K562 (cell line): Measurements from ENCODE around the gene PLXNA2. TPM values are rescaled to one million over a fixed set of nuclear protein-coding genes. Genes with fewer than 3 reads are reported as not detected.

ENCODE experiments used
- ATAC-seq: fragments of 200-7000 bp; cut with Tn5 transposase; 3 replicates; pipeline ENCODE4 v1.9.1; 2020; ENCODE audit warnings: moderate library complexity
- BruUV-seq: library from RNA; stranded (reverse); fragments of 400-500 nt; replicated peaks from 2 replicates; lab custom pipeline; 2021; lab: Mats Ljungman, UMichigan
- CTCF ChIA-PET: fragments of 300-600 bp; formaldehyde crosslinking; extraction: SDS; loops from one replicate; lab custom pipeline; 2021; ENCODE audit warnings: low intra/inter-chr PET ratio; lab: Yijun Ruan, JAX
- POLR2A ChIA-PET: fragments of 300-600, 350-650 bp; sonication (Branson Sonifier 250); formaldehyde crosslinking; extraction: SDS; loops from one replicate; lab custom pipeline; 2021; ENCODE audit warnings: antibody characterized with exemption, inconsistent platforms; lab: Yijun Ruan, JAX
- DNase-seq, 4 experiments: peaks; one replicate each; pipeline versions ENCODE4 v3.0.0 to v3.0.0-alpha.2; 2011 to 2018; ENCODE audit warnings: low spot score in 3 of 4, mixed read lengths in 3 of 4; ENCODE audit errors: extremely low read depth in 1 of 4
- FAIRE-seq: peaks from 2 replicates; lab custom pipeline; 2011; peaks lifted over from hg19 to GRCh38; lab: Jason Lieb, UNC
- H2AFZ ChIP-seq: 2 replicates; pipeline ENCODE4 v1.6.0; 2011; ENCODE audit warnings: low read depth, low read length, control low read depth, inconsistent platforms
- H3K27ac ChIP-seq: fragments of 200-600 bp; 3 replicates; pipeline ENCODE4 v1.8.0; 2011; ENCODE audit warnings: low read depth, mild to moderate bottlenecking, control low read depth, inconsistent platforms, low read length, moderate library complexity, mixed read lengths; ENCODE audit errors: extremely low read depth
- H3K27me3 ChIP-seq, 2 experiments: fragments of 300-600 bp in 1 of 2; 2 replicates in 1 of 2; 3 replicates in 1 of 2; pipeline versions ENCODE4 v1.6.0 to v1.8.0; 2011; ENCODE audit warnings: inconsistent platforms in 2 of 2, low read length in 2 of 2, mild to moderate bottlenecking in 1 of 2, mixed read lengths in 1 of 2, moderate library complexity in 1 of 2; ENCODE audit not compliant: control insufficient read depth in 2 of 2, insufficient read depth in 2 of 2
- H3K36me3 ChIP-seq: fragments of 300-600 bp; 3 replicates; pipeline ENCODE4 v1.8.0; 2011; ENCODE audit warnings: mild to moderate bottlenecking, low read length, inconsistent platforms; ENCODE audit not compliant: control insufficient read depth, insufficient read depth
- H3K4me1 ChIP-seq, 2 experiments: fragments of 200-600 bp in 1 of 2; replicated peaks in 1 of 2; 2 replicates in 1 of 2; 3 replicates in 1 of 2; pipeline versions ENCODE4 v1.5.1 to v1.8.0; 2011; ENCODE audit warnings: inconsistent platforms in 2 of 2, low read length in 2 of 2, mild to moderate bottlenecking in 1 of 2, mixed read lengths in 1 of 2, moderate library complexity in 1 of 2; ENCODE audit not compliant: control insufficient read depth in 2 of 2, insufficient read depth in 2 of 2
- H3K4me2 ChIP-seq: 2 replicates; pipeline ENCODE4 v1.6.1; 2011; ENCODE audit warnings: low read length, control low read depth, inconsistent platforms, mixed read lengths; ENCODE audit not compliant: insufficient read depth
- H3K4me3 ChIP-seq: fragments of 200-600 bp; sonication (generic), shearing (Covaris generic); 2 replicates; pipeline ENCODE4 v1.5.1; 2016; ENCODE audit warnings: control low read depth, inconsistent platforms
- H3K79me2 ChIP-seq: fragments of 200-600 bp; 3 replicates; pipeline ENCODE4 v1.8.0; 2011; ENCODE audit warnings: low read length, inconsistent platforms; ENCODE audit not compliant: control insufficient read depth, insufficient read depth
- H3K9ac ChIP-seq, 2 experiments: 2 replicates each; pipeline versions ENCODE4 v1.6.0 to v1.6.1; 2011; ENCODE audit warnings: low read depth in 2 of 2, low read length in 2 of 2, control low read depth in 1 of 2, inconsistent platforms in 1 of 2, mild to moderate bottlenecking in 1 of 2, mixed read lengths in 1 of 2; ENCODE audit not compliant: insufficient read depth in 1 of 2
- H3K9me1 ChIP-seq: one replicate; pipeline ENCODE4 v1.6.0; 2011; ENCODE audit warnings: inconsistent platforms, mild to moderate bottlenecking, low read length, moderate library complexity; ENCODE audit not compliant: control insufficient read depth, insufficient read depth
- H3K9me3 ChIP-seq: replicated peaks from 2 replicates; pipeline ENCODE4 v1.5.1; 2011; ENCODE audit warnings: low read depth, low read length, inconsistent platforms; ENCODE audit not compliant: control insufficient read depth, insufficient read depth
- H4K20me1 ChIP-seq: replicated peaks from 2 replicates; pipeline ENCODE4 v1.6.1; 2011; ENCODE audit warnings: low read length, inconsistent platforms, mixed read lengths; ENCODE audit not compliant: control insufficient read depth, insufficient read depth
- CHCHD3 ChIP-seq: fragments of 250-450 bp; sonication (Bioruptor Pico); IDR thresholded peaks from 2 replicates; pipeline ENCODE4 v2.1.2; 2022; ENCODE audit warnings: mild to moderate bottlenecking
- HCFC1 ChIP-seq: IDR thresholded peaks from 2 replicates; pipeline ENCODE4 v1.6.1; 2012; ENCODE audit warnings: low read depth, low read length, improper control_type of control experiment
- HMG20A ChIP-seq: fragments of 450-650 bp; formaldehyde crosslinking; conservative IDR thresholded peaks from 2 replicates; pipeline ENCODE4 v1.4.0; 2020; ENCODE audit warnings: mild to moderate bottlenecking, mixed read lengths
- MAX ChIP-seq: sonication (generic); formaldehyde crosslinking; IDR thresholded peaks from 2 replicates; pipeline ENCODE4 v1.9.0; 2022; ENCODE audit warnings: mild to moderate bottlenecking, missing genetic modification reagents
- NBN ChIP-seq: fragments of 450-650 bp; IDR thresholded peaks from 2 replicates; pipeline ENCODE4 v1.6.1; 2016; ENCODE audit warnings: low read depth, mild to moderate bottlenecking
- SRSF9 ChIP-seq: fragments of 200-400 bp; formaldehyde crosslinking; IDR thresholded peaks from 2 replicates; pipeline ENCODE4 v1.6.1; 2017; ENCODE audit warnings: low read depth, low read length, borderline replicate concordance
- TBL1XR1 ChIP-seq, 2 experiments: IDR thresholded peaks; 2 replicates each; pipeline ENCODE4 v1.6.1; 2012; ENCODE audit warnings: improper control_type of control experiment in 2 of 2, low read length in 2 of 2, mild to moderate bottlenecking in 1 of 2
- TCFL5 ChIP-seq: fragments of 250-450 bp; sonication (Bioruptor Pico); conservative IDR thresholded peaks from 2 replicates; pipeline ENCODE4 v1.6.1; 2021; ENCODE audit warnings: mild to moderate bottlenecking, moderate library complexity, matching md5 sums
- TEAD4 ChIP-seq, 2 experiments: sonication (generic) in 1 of 2; formaldehyde crosslinking in 1 of 2; IDR thresholded peaks; 2 replicates each; pipeline versions ENCODE4 v1.6.1 to v1.8.0; 2012 to 2022; ENCODE audit warnings: borderline replicate concordance in 1 of 2, inconsistent platforms in 1 of 2, low read length in 1 of 2, mild to moderate bottlenecking in 1 of 2, missing genetic modification reagents in 1 of 2
- TRIM25 ChIP-seq: fragments of 450-650 bp; IDR thresholded peaks from 2 replicates; pipeline ENCODE4 v1.7.0; 2016; ENCODE audit warnings: borderline replicate concordance
- ZBTB2 ChIP-seq: fragments of 450-650 bp; IDR thresholded peaks from 2 replicates; pipeline ENCODE4 v1.6.1; 2016; ENCODE audit warnings: antibody characterized with exemption
- ZFP30 ChIP-seq: fragments of 250-450 bp; sonication (Bioruptor Pico); IDR thresholded peaks from 2 replicates; pipeline ENCODE4 v1.8.0; 2022; ENCODE audit warnings: moderate library complexity, mild to moderate bottlenecking, inconsistent platforms, borderline replicate concordance
- ZNF354B ChIP-seq: fragments of 250-450 bp; sonication (Bioruptor Pico); IDR thresholded peaks from 2 replicates; pipeline ENCODE4 v1.4.0; 2020
- ZNF41 ChIP-seq: fragments of 250-450 bp; sonication (Bioruptor Pico); conservative IDR thresholded peaks from 2 replicates; pipeline ENCODE4 v1.4.0; 2020; ENCODE audit warnings: mild to moderate bottlenecking
- ZNF75A ChIP-seq: fragments of 450-650 bp; formaldehyde crosslinking; IDR thresholded peaks from 2 replicates; pipeline ENCODE4 v1.4.0; 2020; ENCODE audit warnings: mild to moderate bottlenecking
- WGBS: fragments of 100-300 bp; shearing (Covaris generic); methylation state at CpG from one replicate; pipeline ENCODE4 v1.1.6; 2016; ENCODE audit warnings: low coverage, mixed read lengths; ENCODE audit not compliant: insufficient coverage; ENCODE audit errors: missing lambda C conversion rate; 5-methylcytosine and 5-hydroxymethylcytosine counted together
- in situ Hi-C: fragments of 300-500 bp; cut with MboI; formaldehyde crosslinking; loops from 4 replicates; pipeline ENCODE4 v1.15.0; 2018; ENCODE audit warnings: inconsistent platforms, mixed read lengths
- intact Hi-C: fragments of 100-400 bp; cut with micrococcal nuclease; formaldehyde crosslinking; loops from 2 replicates; pipeline ENCODE4 v1.14.2; 2022
- polyA plus RNA-seq, 8 experiments: library from polyadenylated mRNA; depleted of rRNA in 4 of 8; stranded (reverse) in 5 of 8; unstranded in 3 of 8; fragments of >200 nt; fragmentation: Nextera tagmentation in 2 of 8; fragmentation: Illumina TruSeq in 1 of 8; extraction: Ambion mirVana in 2 of 8; extraction: Trizol in 1 of 8; gene quantifications; 2 replicates each; pipeline versions ENCODE4 v1.2.1 to v1.2.3, GENCODE V29; 2011 to 2014; ENCODE audit warnings: inconsistent platforms in 1 of 8, missing spikeins in 1 of 8
- total RNA-seq, 7 experiments: library from RNA; depleted of rRNA in 6 of 7; stranded (reverse); fragments of >200 nt in 6 of 7; fragmentation: Illumina TruSeq in 2 of 7; extraction: Trizol in 2 of 7; gene quantifications; 2 replicates each; pipeline versions ENCODE4 v1.2.1 to v1.2.3, GENCODE V29; 2011 to 2021; ENCODE audit warnings: low replicate concordance in 1 of 7
- TF ChIP-seq, protein P1 (sequence below): sonication (generic); formaldehyde crosslinking; IDR thresholded peaks from 2 replicates; pipeline ENCODE4 v1.8.1; 2023; ENCODE audit warnings: mild to moderate bottlenecking, missing genetic modification reagents

Gene PLXNA2
- total and polyA plus RNA-seq, 9 of the 15 experiments (the other 6 are each of a cell fraction or from before 2014, with no cell fraction given): 0.01 to 1.3 (median 0.32) TPM

DNA sequence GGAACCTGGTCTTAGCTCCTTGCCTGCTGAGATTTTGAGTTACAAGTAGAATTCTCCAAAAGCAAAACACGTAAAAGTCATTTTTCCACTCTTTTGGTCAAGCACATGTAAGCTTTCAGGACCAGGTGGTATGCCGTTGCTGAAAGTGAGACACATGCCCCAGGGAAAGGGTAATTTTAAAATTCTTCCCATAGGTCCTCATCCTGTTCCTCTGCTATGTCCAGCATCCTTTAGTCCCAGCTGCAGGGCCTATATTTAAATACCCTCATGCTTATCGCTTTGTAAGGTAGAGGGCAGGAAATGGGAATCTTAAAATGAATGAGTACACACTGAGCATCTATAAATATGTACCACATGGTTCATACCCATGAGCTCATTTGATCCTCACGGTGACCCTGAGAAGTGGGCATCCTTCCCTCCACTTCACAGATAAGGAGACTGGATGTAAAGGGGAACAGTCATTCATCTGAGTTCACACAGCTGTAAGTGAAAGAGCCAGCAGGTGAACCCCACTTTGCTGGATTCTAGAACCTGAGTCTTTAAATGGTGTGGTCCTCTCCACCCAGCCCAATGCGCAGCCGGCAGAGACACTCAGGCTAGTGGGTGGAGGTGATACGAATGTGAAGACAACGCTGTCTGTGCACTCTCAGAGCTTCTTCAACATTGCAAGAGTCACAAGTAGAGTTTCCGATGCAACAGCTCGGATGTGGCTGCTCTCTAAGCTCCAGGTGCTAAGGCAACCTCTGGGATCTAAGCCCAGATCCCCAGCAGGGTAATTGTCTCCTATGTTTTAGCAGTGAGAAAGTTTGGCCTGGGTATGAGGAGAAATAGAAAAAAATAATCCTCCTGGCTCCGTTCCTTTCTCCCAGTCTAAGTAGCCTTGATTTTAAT is 163.5 kb downstream of the PLXNA2 start:
- Histone ChIP-seq H3K27me3 (peaks cover 68 to 69% of the 10 kb centered on the region in 2 experiments), H3K4me1 (0 out of 5 replicates have a peak, but pooled peaks cover 0 to 2% of the 10 kb centered on the region in 2 experiments), H3K9me3 (no peaks in the 10 kb centered on the region), H3K27ac (no peak overlapping the region), H2AFZ (no peak overlapping the region), H3K4me3 (no peak overlapping the region), H3K9me1 (no peaks in the 10 kb centered on the region), H4K20me1 (peaks cover 4% of the 10 kb centered on the region; the same call in 1 of the 2 replicates), H3K79me2 (no peaks in the 10 kb centered on the region), H3K9ac (no peak overlapping the region), H3K4me2 (no peak overlapping the region), H3K36me3 (no peaks in the 10 kb centered on the region)
- ATAC-seq (no peak), FAIRE-seq (no peak), DNase-seq (no peak)
- BruUV-seq: no TSS peak
- in situ Hi-C loops: no loop called here
- ChIA-PET CTCF (no interaction called here), POLR2A (interaction anchor here (0.6 to 1.2 kb wide), 6 partner anchors 9 to 34 kb away, joined by 3 to 4 read pairs (median 3); no protein-coding TSS in a partner anchor)
- intact Hi-C loops: no loop called here
- WGBS: under 1% methylated on average over 11 of the region's 11 CpGs
- no peak for TF ChIP-seq ZNF75A (CRISPR knock-in tag)
- TF ChIP-seq HMG20A: no peak
- TF ChIP-seq HCFC1: no peak
- no peak for TF ChIP-seq TCFL5 (CRISPR knock-in tag)
- TF ChIP-seq ZNF41 (CRISPR knock-in tag): no peak
- TF ChIP-seq CHCHD3 (CRISPR knock-in tag): no peak
- TF ChIP-seq ZFP30 (CRISPR knock-in tag): no peak
- no peak for TF ChIP-seq ZNF354B (CRISPR knock-in tag)
- TF ChIP-seq ZBTB2: no peak
- no peak for TF ChIP-seq TRIM25
- no peak for TF ChIP-seq MAX (CRISPR knock-in tag)
- TF ChIP-seq NBN: no peak
- no peak for TF ChIP-seq SRSF9
- TF ChIP-seq, protein P1, sequence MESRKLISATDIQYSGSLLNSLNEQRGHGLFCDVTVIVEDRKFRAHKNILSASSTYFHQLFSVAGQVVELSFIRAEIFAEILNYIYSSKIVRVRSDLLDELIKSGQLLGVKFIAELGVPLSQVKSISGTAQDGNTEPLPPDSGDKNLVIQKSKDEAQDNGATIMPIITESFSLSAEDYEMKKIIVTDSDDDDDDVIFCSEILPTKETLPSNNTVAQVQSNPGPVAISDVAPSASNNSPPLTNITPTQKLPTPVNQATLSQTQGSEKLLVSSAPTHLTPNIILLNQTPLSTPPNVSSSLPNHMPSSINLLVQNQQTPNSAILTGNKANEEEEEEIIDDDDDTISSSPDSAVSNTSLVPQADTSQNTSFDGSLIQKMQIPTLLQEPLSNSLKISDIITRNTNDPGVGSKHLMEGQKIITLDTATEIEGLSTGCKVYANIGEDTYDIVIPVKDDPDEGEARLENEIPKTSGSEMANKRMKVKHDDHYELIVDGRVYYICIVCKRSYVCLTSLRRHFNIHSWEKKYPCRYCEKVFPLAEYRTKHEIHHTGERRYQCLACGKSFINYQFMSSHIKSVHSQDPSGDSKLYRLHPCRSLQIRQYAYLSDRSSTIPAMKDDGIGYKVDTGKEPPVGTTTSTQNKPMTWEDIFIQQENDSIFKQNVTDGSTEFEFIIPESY (CRISPR knock-in tag): no peak
- no peak for TF ChIP-seq TBL1XR1 (IDR thresholded peaks at IDR 0.05; ENCODE audit: low read length in 2 of 2)
- no peak for TF ChIP-seq TEAD4 (IDR thresholded peaks at IDR 0.05; ENCODE audit: low read length)
- no peak for TF ChIP-seq TEAD4 (CRISPR knock-in tag; IDR thresholded peaks at IDR 0.05; ENCODE audit: borderline replicate concordance)
